ENCODE results near the gene HDGF. TPM values are rescaled to one million over a fixed set of nuclear protein-coding genes. Genes with fewer than 3 reads are reported as not detected.

HDGF gene
- total RNA-seq, 4 donors from 2014 or later = 86.5 to 126 (median 113) TPM

DNA sequence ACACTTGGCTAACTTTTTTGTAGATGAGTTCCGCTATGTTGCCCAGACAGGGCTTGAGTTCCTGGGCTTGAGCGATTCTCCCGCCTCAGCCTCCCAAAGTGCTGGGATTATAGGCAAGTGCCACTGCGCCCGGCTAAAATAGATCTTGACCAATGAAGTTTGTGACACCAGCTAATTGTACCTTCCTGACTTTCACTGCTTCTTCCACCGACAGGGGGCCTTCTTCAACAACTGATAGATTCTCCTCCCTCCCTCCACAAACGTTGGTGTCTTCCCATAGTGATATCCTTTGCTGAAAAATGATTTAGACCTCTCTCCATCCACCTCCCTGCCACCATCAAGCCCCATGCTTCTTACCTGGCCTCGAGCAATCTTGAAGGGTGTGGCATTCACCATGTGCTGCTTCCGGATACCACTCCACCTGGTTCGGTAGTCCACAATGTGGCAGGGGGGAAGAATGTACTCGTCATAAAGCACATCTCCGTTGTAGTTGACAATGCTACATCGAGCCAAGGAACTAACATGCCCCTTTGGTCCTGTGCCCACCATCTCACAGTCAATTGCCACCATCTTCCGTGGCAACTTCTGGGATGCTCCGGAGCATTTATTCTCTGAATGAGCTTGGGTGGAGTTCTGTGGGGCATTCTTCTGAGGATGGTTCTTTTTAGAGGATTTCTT, 24.8 kb downstream of the HDGF start:
- TF ChIP-seq, protein P1, sequence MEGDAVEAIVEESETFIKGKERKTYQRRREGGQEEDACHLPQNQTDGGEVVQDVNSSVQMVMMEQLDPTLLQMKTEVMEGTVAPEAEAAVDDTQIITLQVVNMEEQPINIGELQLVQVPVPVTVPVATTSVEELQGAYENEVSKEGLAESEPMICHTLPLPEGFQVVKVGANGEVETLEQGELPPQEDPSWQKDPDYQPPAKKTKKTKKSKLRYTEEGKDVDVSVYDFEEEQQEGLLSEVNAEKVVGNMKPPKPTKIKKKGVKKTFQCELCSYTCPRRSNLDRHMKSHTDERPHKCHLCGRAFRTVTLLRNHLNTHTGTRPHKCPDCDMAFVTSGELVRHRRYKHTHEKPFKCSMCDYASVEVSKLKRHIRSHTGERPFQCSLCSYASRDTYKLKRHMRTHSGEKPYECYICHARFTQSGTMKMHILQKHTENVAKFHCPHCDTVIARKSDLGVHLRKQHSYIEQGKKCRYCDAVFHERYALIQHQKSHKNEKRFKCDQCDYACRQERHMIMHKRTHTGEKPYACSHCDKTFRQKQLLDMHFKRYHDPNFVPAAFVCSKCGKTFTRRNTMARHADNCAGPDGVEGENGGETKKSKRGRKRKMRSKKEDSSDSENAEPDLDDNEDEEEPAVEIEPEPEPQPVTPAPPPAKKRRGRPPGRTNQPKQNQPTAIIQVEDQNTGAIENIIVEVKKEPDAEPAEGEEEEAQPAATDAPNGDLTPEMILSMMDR (IDR thresholded peaks at IDR 0.05; ENCODE audit: low read depth) = no peak

DNA sequence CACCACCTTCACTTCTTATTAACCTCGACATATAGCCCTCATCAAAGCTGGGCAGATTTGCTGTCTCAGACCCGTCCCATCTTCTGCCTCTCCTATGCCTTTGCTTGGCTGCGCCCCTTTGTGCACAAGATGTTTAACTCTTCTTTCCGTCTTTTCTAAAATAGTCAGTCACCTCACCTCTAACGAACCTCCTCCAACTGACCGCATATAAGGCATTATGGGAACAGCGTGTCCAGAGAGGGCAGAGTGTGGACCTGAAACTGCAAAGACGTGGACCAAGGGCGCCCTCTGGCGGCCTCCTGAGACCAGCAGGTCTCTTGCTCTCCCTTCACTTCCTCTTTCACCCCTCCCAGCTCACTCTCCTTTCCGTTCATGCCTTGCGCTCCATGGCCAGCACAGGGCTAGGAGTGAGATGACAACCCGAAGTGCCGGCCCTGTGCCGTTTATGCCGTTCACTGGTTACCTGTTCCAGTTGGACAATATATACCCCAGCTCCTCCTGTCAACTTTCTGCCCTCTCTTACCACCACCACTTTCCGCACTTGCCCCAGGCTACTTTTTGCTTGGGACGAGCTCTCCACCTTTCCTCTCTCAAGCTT, 25.7 kb downstream of the HDGF start:
- TF ChIP-seq, protein P1 (IDR thresholded peaks at IDR 0.05; ENCODE audit: low read depth) = no peak

DNA sequence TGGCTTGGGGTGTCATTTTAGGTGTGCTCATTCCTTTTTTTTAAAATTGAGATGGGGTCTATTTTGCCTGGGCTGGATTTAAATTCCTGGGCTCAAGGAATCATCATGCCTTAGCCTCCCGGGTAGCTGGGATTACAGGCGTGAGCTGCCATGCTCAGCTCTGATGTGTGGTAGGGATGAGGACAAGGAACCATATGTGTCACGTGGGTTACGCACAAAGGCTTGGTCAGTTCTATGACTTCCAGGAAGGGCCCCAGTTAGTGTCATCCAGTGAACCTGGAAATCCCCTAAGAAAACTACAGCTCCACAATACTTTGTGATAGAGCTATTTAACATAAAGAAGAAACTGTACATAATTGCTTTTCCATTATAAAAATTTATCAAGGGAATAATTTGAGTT, 29.9 kb downstream of the HDGF start:
- TF ChIP-seq, protein P1 (IDR thresholded peaks at IDR 0.05; ENCODE audit: low read depth) = no peak

DNA sequence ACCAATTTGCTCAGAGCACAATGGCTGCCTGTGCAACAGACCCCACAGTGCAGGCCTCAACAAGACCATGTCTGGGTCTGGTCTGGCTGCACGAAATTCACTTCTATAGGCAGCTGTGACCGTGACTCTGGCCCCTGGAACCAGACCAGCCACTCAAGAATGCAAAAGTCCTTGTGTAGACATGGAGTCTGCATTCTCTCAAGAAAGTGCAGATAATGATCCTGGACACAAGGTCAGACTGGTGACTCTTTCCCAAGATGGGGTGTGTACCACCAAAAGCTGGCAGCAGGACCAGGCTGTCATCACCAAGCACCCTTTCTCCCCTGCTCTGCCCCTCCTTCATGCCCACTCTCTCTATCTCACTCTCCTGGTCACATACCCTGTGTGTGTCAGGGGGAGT, 30.3 kb downstream of the HDGF start:
- TF ChIP-seq, protein P1 (IDR thresholded peaks at IDR 0.05; ENCODE audit: low read depth) = no peak

DNA sequence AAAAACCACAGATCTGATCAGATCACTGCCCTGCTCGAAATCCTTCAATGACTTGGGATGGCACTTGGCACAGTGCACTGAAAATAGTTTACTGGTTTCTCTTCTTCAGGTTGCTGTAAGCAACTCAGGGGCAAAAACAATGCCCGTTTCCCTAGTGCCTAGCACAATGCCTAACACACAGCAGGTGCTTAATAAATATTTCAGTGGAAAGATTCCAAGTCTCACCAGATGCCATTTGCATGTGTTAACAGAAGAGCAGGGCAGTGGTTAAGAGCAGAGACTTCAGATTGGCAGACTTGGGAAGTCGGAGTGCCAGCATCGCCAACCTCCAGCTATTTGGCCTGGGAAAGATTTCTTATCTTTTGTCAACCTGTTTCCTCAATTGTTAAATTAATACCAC, 34.1 kb downstream of the HDGF start:
- TF ChIP-seq, protein P1 (IDR thresholded peaks at IDR 0.05; ENCODE audit: low read depth) = no peak

DNA sequence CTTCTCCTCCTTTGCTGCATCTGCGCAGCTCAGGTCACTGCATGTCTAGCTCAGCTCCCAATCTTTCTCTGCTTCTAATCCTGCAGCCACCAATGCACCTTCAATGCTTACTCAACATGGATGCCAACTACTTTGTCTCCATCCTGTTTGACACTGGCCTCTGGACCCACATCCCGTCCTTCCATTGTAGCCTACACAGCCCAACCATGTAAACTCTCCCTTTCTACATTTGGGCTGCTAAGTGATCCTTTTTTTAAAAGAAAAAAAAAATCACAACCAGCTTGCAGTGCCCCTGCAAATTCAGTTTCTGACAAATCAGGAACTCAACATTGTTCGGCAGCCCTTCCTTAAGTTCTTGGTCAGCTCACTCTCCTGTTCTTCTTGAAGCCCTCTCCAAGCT, 36.6 kb downstream of the HDGF start:
- TF ChIP-seq, protein P1 (IDR thresholded peaks at IDR 0.05; ENCODE audit: low read depth) = no peak

DNA sequence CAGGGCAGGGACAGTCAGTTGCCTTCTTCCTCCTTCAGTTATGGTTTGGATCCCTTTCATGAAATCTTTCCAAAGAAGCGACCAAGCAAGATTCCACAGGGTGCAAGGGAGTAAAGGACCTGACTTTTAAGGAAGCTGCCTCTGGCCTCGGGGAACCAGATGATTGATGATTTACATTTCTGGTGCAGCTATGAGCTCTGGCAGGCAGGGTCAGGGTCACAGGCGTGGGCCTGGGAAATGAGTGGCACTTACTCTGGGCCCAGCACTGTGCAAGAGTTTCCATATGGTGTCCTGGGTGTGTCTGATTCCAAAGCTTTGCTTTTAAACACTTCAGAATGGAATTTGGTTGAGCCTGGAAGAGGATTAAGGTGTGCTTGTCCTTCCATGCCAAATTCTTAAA, 38.8 kb downstream of the HDGF start:
- TF ChIP-seq, protein P1 (IDR thresholded peaks at IDR 0.05; ENCODE audit: low read depth) = no peak
